ENCODE results near the gene HIVEP3. TPM values are rescaled to one million over a fixed set of nuclear protein-coding genes. Genes with fewer than 3 reads are reported as not detected.

Gene HIVEP3
- total RNA-seq, 2 donors from 2014 or later: 13.3 to 25.0 TPM

GRCh38 chr1:41627491-41628280 lies 291.0 kb downstream of the HIVEP3 start:
- ATAC-seq (no peak), DNase-seq (ENCODE audit: low spot score in 2 of 2) (no peak)
- H3K9me3 Mint-ChIP-seq: no peaks in the 10 kb centered on the region
- peaks cover 28 to 51% of the 10 kb centered on the region in 2 donors for H3K36me3 Mint-ChIP-seq
- H3K27ac Mint-ChIP-seq: peak overlapping the region; percentile 39 to 72

GRCh38 chr1:41626616-41627375 lies 291.9 kb downstream of the HIVEP3 start:
- ATAC-seq (peak; percentile 94 to 98), DNase-seq (ENCODE audit: low spot score in 2 of 2) (peak; percentile 48 to 78)
- Mint-ChIP-seq H3K36me3 (peaks cover 26 to 46% of the 10 kb centered on the region in 2 donors), H3K27ac (peak overlapping the region; percentile 39 to 72), H3K9me3 (no peaks in the 10 kb centered on the region)

- DNase-seq (ENCODE audit: low spot score in 2 of 2) (no peak), ATAC-seq (no peak)
- Mint-ChIP-seq H3K36me3 (peaks cover 31 to 48% of the 10 kb centered on the region in 2 donors), H3K27ac (no peak overlapping the region), H3K9me3 (no peaks in the 10 kb centered on the region)
These were observed 292.6 kb downstream of the HIVEP3 start for GRCh38 chr1:41626146-41626545.

- ATAC-seq (no peak), DNase-seq (ENCODE audit: low spot score in 2 of 2) (no peak)
- Mint-ChIP-seq H3K36me3 (peaks cover 26 to 32% of the 10 kb centered on the region in 2 donors), H3K9me3 (no peaks in the 10 kb centered on the region), H3K27ac (peak overlapping the region in 1 of 2 donors; percentile 32)
These were observed 295.0 kb downstream of the HIVEP3 start for GRCh38 chr1:41623736-41624135.

- peaks cover 20 to 26% of the 10 kb centered on the region in 2 donors for H3K36me3 Mint-ChIP-seq
- ATAC-seq (peak in 1 of 2 donors; percentile 7), DNase-seq (ENCODE audit: low spot score in 2 of 2) (peak in 1 of 2 donors; percentile 44)
- no peaks in the 10 kb centered on the region for H3K9me3 Mint-ChIP-seq
- peak overlapping the region in 1 of 2 donors; percentile 35 for H3K27ac Mint-ChIP-seq
These were observed 295.6 kb downstream of the HIVEP3 start for GRCh38 chr1:41622859-41623732.

GRCh38 chr1:41622402-41622801 lies 296.3 kb downstream of the HIVEP3 start:
- ATAC-seq: no peak
- Mint-ChIP-seq H3K36me3 (peaks cover 19% of the 10 kb centered on the region in 2 donors), H3K9me3 (no peaks in the 10 kb centered on the region), H3K27ac (no peak overlapping the region)
- no peak for DNase-seq (ENCODE audit: low spot score in 2 of 2)

- DNase-seq (ENCODE audit: low spot score in 2 of 2) (no peak), ATAC-seq (no peak)
- H3K36me3 Mint-ChIP-seq: peaks cover 19% of the 10 kb centered on the region in 2 donors
- H3K27ac Mint-ChIP-seq: peak overlapping the region in 1 of 2 donors; percentile 1
- no peaks in the 10 kb centered on the region for H3K9me3 Mint-ChIP-seq
These were observed 296.9 kb downstream of the HIVEP3 start for GRCh38 chr1:41621791-41622190.

GRCh38 chr1:41621256-41621655 lies 297.5 kb downstream of the HIVEP3 start:
- ATAC-seq (no peak), DNase-seq (ENCODE audit: low spot score in 2 of 2) (no peak)
- peaks cover 19% of the 10 kb centered on the region in 2 donors for H3K36me3 Mint-ChIP-seq
- H3K9me3 Mint-ChIP-seq: no peaks in the 10 kb centered on the region
- peak overlapping the region in 1 of 2 donors; percentile 1 for H3K27ac Mint-ChIP-seq

GRCh38 chr1:41620365-41621169 lies 298.2 kb downstream of the HIVEP3 start:
- Mint-ChIP-seq H3K36me3 (peaks cover 19% of the 10 kb centered on the region in 2 donors), H3K27ac (peak overlapping the region; percentile 19 to 46), H3K9me3 (no peaks in the 10 kb centered on the region)
- ATAC-seq (no peak), DNase-seq (ENCODE audit: low spot score in 2 of 2) (no peak)

- Mint-ChIP-seq H3K36me3 (peaks cover 19% of the 10 kb centered on the region in 2 donors), H3K9me3 (no peaks in the 10 kb centered on the region), H3K27ac (peak overlapping the region; percentile 19 to 72)
- ATAC-seq (no peak), DNase-seq (ENCODE audit: low spot score in 2 of 2) (no peak)
These were observed 299.0 kb downstream of the HIVEP3 start for GRCh38 chr1:41619511-41620364.

- ATAC-seq (no peak), DNase-seq (ENCODE audit: low spot score in 2 of 2) (no peak)
- Mint-ChIP-seq H3K27ac (peak overlapping the region; percentile 29 to 72), H3K36me3 (peaks cover 16 to 20% of the 10 kb centered on the region in 2 donors), H3K9me3 (no peaks in the 10 kb centered on the region)
These were observed 299.9 kb downstream of the HIVEP3 start for GRCh38 chr1:41618871-41619270.

GRCh38 chr1:41618066-41618825 lies 300.5 kb downstream of the HIVEP3 start:
- DNase-seq (ENCODE audit: low spot score in 2 of 2): no peak
- peaks cover 18 to 23% of the 10 kb centered on the region in 2 donors for H3K36me3 Mint-ChIP-seq
- H3K9me3 Mint-ChIP-seq: no peaks in the 10 kb centered on the region
- H3K27ac Mint-ChIP-seq: peak overlapping the region; percentile 29 to 72
- no peak for ATAC-seq

GRCh38 chr1:41617336-41617735 lies 301.4 kb downstream of the HIVEP3 start:
- Mint-ChIP-seq H3K9me3 (no peaks in the 10 kb centered on the region), H3K36me3 (peaks cover 18 to 23% of the 10 kb centered on the region in 2 donors), H3K27ac (peak overlapping the region in 1 of 2 donors; percentile 41)
- DNase-seq (ENCODE audit: low spot score in 2 of 2) (no peak), ATAC-seq (no peak)

GRCh38 chr1:41616563-41616962 lies 302.2 kb downstream of the HIVEP3 start:
- Mint-ChIP-seq H3K36me3 (peaks cover 16 to 18% of the 10 kb centered on the region in 2 donors), H3K27ac (peak overlapping the region in 1 of 2 donors; percentile 50), H3K9me3 (no peaks in the 10 kb centered on the region)
- ATAC-seq (no peak), DNase-seq (ENCODE audit: low spot score in 2 of 2) (no peak)
